PFSK-1 (cell line): ENCODE data around the gene IFT80.

Source experiments
- SIN3A ChIP-seq: IDR thresholded peaks from 2 replicates; pipeline ENCODE4 v1.6.1; 2012; ENCODE audit warnings: mild to moderate bottlenecking, low read length, moderate library complexity, borderline replicate concordance; ENCODE audit not compliant: insufficient read depth
- TF ChIP-seq, protein P1 (sequence below), 2 experiments: IDR thresholded peaks; 2 replicates each; pipeline versions ENCODE4 v1.6.1 to v1.8.0; 2011 to 2012; ENCODE audit warnings: low read depth in 2 of 2, low read length in 2 of 2, control low read depth in 1 of 2, inconsistent platforms in 1 of 2, mild to moderate bottlenecking in 1 of 2, moderate library complexity in 1 of 2; ENCODE audit not compliant: insufficient read depth in 1 of 2

DNA sequence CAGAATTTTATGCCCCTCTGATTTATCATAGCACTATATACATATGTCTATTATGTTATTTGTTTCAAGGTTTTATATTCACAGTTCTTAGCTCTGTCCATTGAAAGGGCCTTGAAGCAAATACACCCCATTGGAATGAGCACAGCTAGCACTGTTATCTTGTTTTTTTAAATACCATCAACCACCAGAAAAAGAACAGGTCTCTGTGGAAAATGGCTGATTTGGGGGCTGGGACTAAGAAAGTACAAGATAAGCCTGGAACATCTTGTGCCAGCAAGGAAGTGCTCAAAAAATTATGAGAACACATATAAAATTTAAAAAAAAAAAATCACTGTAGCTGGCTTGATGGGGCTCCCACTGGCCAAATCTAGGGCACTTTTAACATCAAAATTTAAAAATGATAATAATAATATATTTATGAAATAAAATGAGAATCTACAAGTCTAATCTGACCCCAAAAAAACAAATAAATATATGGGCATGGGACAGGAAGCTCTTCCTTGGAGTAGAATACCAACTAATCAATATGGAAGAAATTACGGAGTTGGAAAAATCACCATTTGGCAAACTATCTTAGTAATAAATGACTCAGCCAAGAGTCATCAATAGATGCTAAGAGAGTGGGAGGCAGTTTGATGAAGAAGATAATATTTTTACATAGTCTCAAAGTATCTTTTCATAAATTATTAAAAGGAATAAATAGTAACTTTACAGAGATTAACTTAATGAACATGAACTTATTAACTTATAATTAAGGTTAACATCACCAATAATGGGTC lies 20.5 kb downstream of the IFT80 start:
- TF ChIP-seq, protein P1, sequence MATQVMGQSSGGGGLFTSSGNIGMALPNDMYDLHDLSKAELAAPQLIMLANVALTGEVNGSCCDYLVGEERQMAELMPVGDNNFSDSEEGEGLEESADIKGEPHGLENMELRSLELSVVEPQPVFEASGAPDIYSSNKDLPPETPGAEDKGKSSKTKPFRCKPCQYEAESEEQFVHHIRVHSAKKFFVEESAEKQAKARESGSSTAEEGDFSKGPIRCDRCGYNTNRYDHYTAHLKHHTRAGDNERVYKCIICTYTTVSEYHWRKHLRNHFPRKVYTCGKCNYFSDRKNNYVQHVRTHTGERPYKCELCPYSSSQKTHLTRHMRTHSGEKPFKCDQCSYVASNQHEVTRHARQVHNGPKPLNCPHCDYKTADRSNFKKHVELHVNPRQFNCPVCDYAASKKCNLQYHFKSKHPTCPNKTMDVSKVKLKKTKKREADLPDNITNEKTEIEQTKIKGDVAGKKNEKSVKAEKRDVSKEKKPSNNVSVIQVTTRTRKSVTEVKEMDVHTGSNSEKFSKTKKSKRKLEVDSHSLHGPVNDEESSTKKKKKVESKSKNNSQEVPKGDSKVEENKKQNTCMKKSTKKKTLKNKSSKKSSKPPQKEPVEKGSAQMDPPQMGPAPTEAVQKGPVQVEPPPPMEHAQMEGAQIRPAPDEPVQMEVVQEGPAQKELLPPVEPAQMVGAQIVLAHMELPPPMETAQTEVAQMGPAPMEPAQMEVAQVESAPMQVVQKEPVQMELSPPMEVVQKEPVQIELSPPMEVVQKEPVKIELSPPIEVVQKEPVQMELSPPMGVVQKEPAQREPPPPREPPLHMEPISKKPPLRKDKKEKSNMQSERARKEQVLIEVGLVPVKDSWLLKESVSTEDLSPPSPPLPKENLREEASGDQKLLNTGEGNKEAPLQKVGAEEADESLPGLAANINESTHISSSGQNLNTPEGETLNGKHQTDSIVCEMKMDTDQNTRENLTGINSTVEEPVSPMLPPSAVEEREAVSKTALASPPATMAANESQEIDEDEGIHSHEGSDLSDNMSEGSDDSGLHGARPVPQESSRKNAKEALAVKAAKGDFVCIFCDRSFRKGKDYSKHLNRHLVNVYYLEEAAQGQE (IDR thresholded peaks at IDR 0.05; ENCODE audit: insufficient read depth in 1 of 2, low read depth in 2 of 2, low read length in 2 of 2), result no peak
- no peak for TF ChIP-seq SIN3A
